DND-41 (cell line): ENCODE results near the gene OTOF.

Experiments used
- ATAC-seq: fragments of 200-7000 bp; cut with Tn5 transposase; 3 replicates; pipeline ENCODE4 v1.9.1; 2021; ENCODE audit warnings: low read depth; ENCODE audit not compliant: insufficient read depth
- DNase-seq: peaks from one replicate; pipeline ENCODE4 v3.0.0-alpha.2; 2020
- H2AFZ ChIP-seq: 2 replicates; pipeline ENCODE4 v1.6.0; 2012; ENCODE audit warnings: low read depth, low read length
- H3K27ac ChIP-seq: 2 replicates; pipeline ENCODE4 v1.5.1; 2012; ENCODE audit warnings: low read length, inconsistent platforms
- H3K27me3 ChIP-seq: fragments of 200-600 bp; sonication (generic); 2 replicates; pipeline ENCODE4 v1.6.0; 2012; ENCODE audit warnings: low read length, mild to moderate bottlenecking, inconsistent platforms; ENCODE audit not compliant: insufficient read depth, poor library complexity
- H3K36me3 ChIP-seq: 2 replicates; pipeline ENCODE4 v1.5.1; 2012; ENCODE audit warnings: low read length, inconsistent platforms; ENCODE audit not compliant: insufficient read depth
- H3K4me1 ChIP-seq: 2 replicates; pipeline ENCODE4 v1.5.1; 2012; ENCODE audit warnings: mild to moderate bottlenecking, low read length; ENCODE audit not compliant: insufficient read depth
- H3K4me2 ChIP-seq: 2 replicates; pipeline ENCODE4 v1.6.0; 2012; ENCODE audit warnings: mild to moderate bottlenecking, moderate library complexity, low read length, inconsistent platforms; ENCODE audit not compliant: insufficient read depth
- H3K4me3 ChIP-seq, 2 experiments: fragments of 200-600 bp in 1 of 2; shearing (Covaris generic) in 1 of 2; 2 replicates each; pipeline ENCODE4 v1.5.1; 2012 to 2016; ENCODE audit warnings: inconsistent platforms in 2 of 2, low read length in 2 of 2, mild to moderate bottlenecking in 2 of 2, low read depth in 1 of 2, moderate library complexity in 1 of 2
- H3K79me2 ChIP-seq: 2 replicates; pipeline ENCODE4 v1.6.0; 2012; ENCODE audit warnings: low read length, inconsistent platforms; ENCODE audit not compliant: insufficient read depth
- H3K9ac ChIP-seq: 2 replicates; pipeline ENCODE4 v1.6.0; 2012; ENCODE audit warnings: low read depth, mild to moderate bottlenecking, inconsistent platforms, low read length, moderate library complexity
- H3K9me3 ChIP-seq: 2 replicates; pipeline ENCODE4 v1.5.1; 2012; ENCODE audit warnings: low read length, moderate library complexity, mild to moderate bottlenecking, inconsistent platforms; ENCODE audit not compliant: insufficient read depth, severe bottlenecking
- H4K20me1 ChIP-seq: 2 replicates; pipeline ENCODE4 v1.6.0; 2012; ENCODE audit warnings: low read length; ENCODE audit not compliant: insufficient read depth
- CTCF ChIP-seq: IDR thresholded peaks from 2 replicates; pipeline ENCODE4 v1.5.1; 2012; ENCODE audit warnings: borderline replicate concordance, low read length, moderate library complexity, mild to moderate bottlenecking; ENCODE audit not compliant: poor library complexity, severe bottlenecking; ENCODE audit errors: extremely low read depth
- EZH2 ChIP-seq: IDR thresholded peaks from 3 replicates; pipeline ENCODE4 v1.6.1; 2012; ENCODE audit warnings: borderline replicate concordance, low read depth, mild to moderate bottlenecking, moderate library complexity, low read length, inconsistent platforms; ENCODE audit not compliant: severe bottlenecking

OTOF gene

GRCh38 chr2:26430826-26431225 lies 47.1 kb downstream of the OTOF start:
- ATAC-seq: no peak
- H3K4me3 ChIP-seq: no peak overlapping the region

GRCh38 chr2:26429779-26430578 lies 47.9 kb downstream of the OTOF start:
- H3K79me2 ChIP-seq: no peaks in the 10 kb centered on the region
- no peaks in the 10 kb centered on the region for H4K20me1 ChIP-seq
- ATAC-seq (no peak), DNase-seq (no peak)
- no peak overlapping the region for H3K9ac ChIP-seq
- TF ChIP-seq EZH2 (no peak), CTCF (no peak)
- no peaks in the 10 kb centered on the region for H3K36me3 ChIP-seq
- peaks cover 8% of the 10 kb centered on the region for H3K27me3 ChIP-seq
- H2AFZ ChIP-seq: no peak overlapping the region
- no peak overlapping the region for H3K4me3 ChIP-seq
- H3K9me3 ChIP-seq: no peaks in the 10 kb centered on the region
- no peak overlapping the region for H3K4me2 ChIP-seq
- H3K4me1 ChIP-seq: no peaks in the 10 kb centered on the region
- no peak overlapping the region for H3K27ac ChIP-seq

More at GRCh38 chr2:26430826-26431225, 47.1 kb downstream of the OTOF start:
- DNase-seq: no peak
- H4K20me1 ChIP-seq: no peaks in the 10 kb centered on the region
- H3K4me1 ChIP-seq: no peaks in the 10 kb centered on the region
- H3K9ac ChIP-seq: no peak overlapping the region
- H3K4me2 ChIP-seq: no peak overlapping the region
- H3K27me3 ChIP-seq: peaks cover 8% of the 10 kb centered on the region
- H3K9me3 ChIP-seq: no peaks in the 10 kb centered on the region
- no peak overlapping the region for H3K27ac ChIP-seq
- TF ChIP-seq CTCF: no peak
- TF ChIP-seq EZH2: no peak
- no peaks in the 10 kb centered on the region for H3K79me2 ChIP-seq
- no peaks in the 10 kb centered on the region for H3K36me3 ChIP-seq
- H2AFZ ChIP-seq: no peak overlapping the region

- H3K4me1 ChIP-seq: no peaks in the 10 kb centered on the region
- DNase-seq (no peak), ATAC-seq (no peak)
- no peaks in the 10 kb centered on the region for H4K20me1 ChIP-seq
- no peak overlapping the region for H3K4me3 ChIP-seq
- no peak overlapping the region for H2AFZ ChIP-seq
- H3K9ac ChIP-seq: no peak overlapping the region
- H3K27ac ChIP-seq: no peak overlapping the region
- H3K4me2 ChIP-seq: no peak overlapping the region
- no peaks in the 10 kb centered on the region for H3K79me2 ChIP-seq
- H3K36me3 ChIP-seq: no peaks in the 10 kb centered on the region
- TF ChIP-seq CTCF (no peak), EZH2 (no peak)
- no peaks in the 10 kb centered on the region for H3K9me3 ChIP-seq
- peaks cover 8% of the 10 kb centered on the region for H3K27me3 ChIP-seq
Observed at GRCh38 chr2:26428846-26429245, 49.1 kb downstream of the OTOF start.

- Histone ChIP-seq H3K4me3 (no peak overlapping the region), H3K4me1 (no peaks in the 10 kb centered on the region), H3K27ac (no peak overlapping the region), H3K79me2 (no peaks in the 10 kb centered on the region), H4K20me1 (no peaks in the 10 kb centered on the region), H3K4me2 (no peak overlapping the region), H2AFZ (no peak overlapping the region), H3K36me3 (no peaks in the 10 kb centered on the region), H3K9ac (no peak overlapping the region), H3K9me3 (no peaks in the 10 kb centered on the region), H3K27me3 (peaks cover 11% of the 10 kb centered on the region)
- DNase-seq: no peak
- TF ChIP-seq EZH2: no peak
- ATAC-seq: no peak
Observed at GRCh38 chr2:26424221-26424620, 53.7 kb downstream of the OTOF start.
